SK-N-MC (cell line): Measurements from ENCODE around the gene ANKS1B.

Source experiments
- EZH2 ChIP-seq: fragments of 200-600 bp; sonication (generic); IDR thresholded peaks from one replicate; pipeline ENCODE4 v1.6.1; 2017; ENCODE audit warnings: antibody characterized with exemption
- POLR2AphosphoS5 ChIP-seq: IDR thresholded peaks from 2 replicates; pipeline ENCODE4 v1.6.1; 2012; ENCODE audit warnings: mild to moderate bottlenecking, low read depth, low read length, borderline replicate concordance

GRCh38 chr12:98968896-98969295 is 1015.8 kb downstream of the ANKS1B start:
- TF ChIP-seq EZH2 (no peak), POLR2AphosphoS5 (no peak)
